Immature natural killer cell (primary cell): Measurements from ENCODE around the gene ARHGAP30. TPM values are rescaled to one million over a fixed set of nuclear protein-coding genes. Genes with fewer than 3 reads are reported as not detected.

Experiments
- DNase-seq, 3 donors: peaks; one replicate each; pipeline ENCODE4 v3.0.0; 2022; ENCODE audit warnings: mixed read lengths in 1 of 3
- H3K27ac Mint-ChIP-seq, 6 donors: one replicate each; pipeline ENCODE4 v1.8.0; 2020; ENCODE audit warnings: mixed read lengths in 6 of 6, mild to moderate bottlenecking in 5 of 6, inconsistent platforms in 4 of 6, moderate library complexity in 3 of 6
- H3K27me3 Mint-ChIP-seq, 3 donors: one replicate each; pipeline ENCODE4 v1.8.0; 2020 to 2021; ENCODE audit warnings: low read depth in 3 of 3, mild to moderate bottlenecking in 3 of 3, mixed read lengths in 3 of 3, moderate library complexity in 3 of 3, inconsistent platforms in 1 of 3
- H3K36me3 Mint-ChIP-seq, 3 donors: one replicate each; pipeline ENCODE4 v1.8.0; 2020; ENCODE audit warnings: mixed read lengths in 3 of 3, inconsistent platforms in 2 of 3, mild to moderate bottlenecking in 2 of 3
- H3K4me1 Mint-ChIP-seq, 2 donors: one replicate each; pipeline ENCODE4 v1.8.0; 2020; ENCODE audit warnings: inconsistent platforms in 2 of 2, mild to moderate bottlenecking in 2 of 2, mixed read lengths in 2 of 2, moderate library complexity in 1 of 2
- H3K4me3 Mint-ChIP-seq, 5 donors: one replicate each; pipeline ENCODE4 v1.8.0; 2020; ENCODE audit warnings: mild to moderate bottlenecking in 5 of 5, mixed read lengths in 5 of 5, inconsistent platforms in 3 of 5, moderate library complexity in 3 of 5
- H3K9me3 Mint-ChIP-seq, 6 donors: one replicate each; pipeline ENCODE4 v1.8.0; 2020; ENCODE audit warnings: mild to moderate bottlenecking in 6 of 6, mixed read lengths in 6 of 6, inconsistent platforms in 4 of 6, moderate library complexity in 3 of 6
- polyA plus RNA-seq, 3 donors: library from polyadenylated mRNA; unstranded; fragments of 300-500 nt; fragmentation: Illumina TruSeq; gene quantifications; one replicate each; pipeline ENCODE4 v1.2.3, GENCODE V29; 2021

Gene ARHGAP30
- polyA plus RNA-seq, 3 donors from 2014 or later, result 98.0 to 265 (median 103) TPM

DNA sequence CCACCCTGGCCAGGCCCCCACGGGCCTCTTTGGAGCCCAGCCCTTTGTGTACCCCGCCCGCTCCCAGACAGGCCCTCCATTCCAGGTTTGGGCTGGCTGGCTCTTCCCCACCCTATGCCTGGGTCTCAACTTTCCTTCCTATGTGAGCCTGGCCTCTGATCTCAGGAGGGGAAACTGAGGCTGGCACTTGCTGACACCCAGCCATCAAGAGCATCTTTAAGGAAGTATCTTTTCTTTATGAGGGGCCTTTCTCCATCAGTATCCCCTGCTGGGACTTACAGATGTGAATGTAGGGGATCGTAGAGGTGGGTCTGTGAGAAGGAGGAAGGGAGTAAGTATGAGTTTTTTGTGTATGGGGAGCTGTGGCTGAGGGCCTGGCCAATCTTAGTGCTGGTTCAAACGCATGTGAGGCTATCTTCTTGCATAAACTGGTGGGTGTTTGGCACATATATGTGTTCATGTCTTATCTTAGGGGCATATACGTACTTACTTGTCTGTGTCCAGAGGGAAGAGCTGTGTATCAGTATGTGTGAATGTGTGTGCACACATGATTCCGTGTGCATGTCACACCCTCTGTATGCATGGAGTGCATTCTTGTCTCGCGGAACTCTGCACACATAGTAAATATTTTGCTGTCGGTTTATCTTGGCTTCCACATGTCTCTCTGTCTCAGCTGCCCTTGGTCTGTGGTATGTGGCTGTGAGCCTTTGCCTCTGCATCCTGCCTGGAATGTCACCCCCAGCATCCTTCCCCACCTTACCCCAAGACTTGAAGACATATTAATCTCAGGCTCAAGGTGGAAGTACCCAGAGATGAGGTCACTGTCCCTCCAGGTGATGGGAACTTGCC, 14.3 kb upstream of the ARHGAP30 start:
- DNase-seq, result no peak
- Mint-ChIP-seq H3K4me1 (no peaks in the 10 kb centered on the region), H3K27me3 (peaks cover 0 to 2% (median 1%) of the 10 kb centered on the region in 3 donors), H3K27ac (no peak overlapping the region), H3K36me3 (no peaks in the 10 kb centered on the region), H3K4me3 (no peak overlapping the region), H3K9me3 (no peaks in the 10 kb centered on the region)

DNA sequence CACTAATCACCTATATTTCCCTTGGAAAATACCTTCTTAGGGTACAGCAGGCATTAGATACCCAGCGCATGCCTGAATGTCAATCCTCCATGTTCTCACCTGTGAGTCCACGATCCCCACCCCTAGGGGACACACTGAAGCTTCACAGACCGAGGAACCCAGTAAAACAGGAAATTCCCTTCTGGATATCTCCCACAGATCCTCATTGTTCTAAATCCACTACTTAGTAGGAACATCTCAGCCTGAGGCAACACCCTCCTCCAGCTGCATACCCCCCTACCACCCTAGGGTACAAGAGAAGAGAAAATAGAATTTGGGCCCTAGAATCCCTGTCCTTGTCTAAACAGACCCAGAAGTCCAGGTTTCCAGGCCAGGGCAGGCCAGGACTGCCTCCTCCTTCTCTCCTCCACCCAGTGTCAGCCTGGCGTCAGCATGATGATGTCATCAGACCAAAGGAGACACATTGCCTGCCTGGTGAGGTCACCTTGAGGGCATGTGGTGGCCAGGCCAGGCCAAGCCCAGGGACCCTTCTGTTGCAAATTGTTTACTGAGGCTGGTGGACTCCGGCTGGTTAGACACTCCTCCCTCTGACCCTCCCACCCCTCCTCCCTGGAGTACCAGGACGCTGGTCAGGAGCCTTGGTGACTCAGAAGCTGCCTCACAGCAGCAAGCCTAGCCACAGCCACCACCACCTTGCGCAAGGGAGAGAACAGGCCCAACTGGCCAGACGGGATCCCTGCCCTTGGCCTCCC, 13.5 kb upstream of the ARHGAP30 start:
- no peaks in the 10 kb centered on the region for H3K36me3 Mint-ChIP-seq
- peaks cover 0 to 6% (median 0%) of the 10 kb centered on the region in 3 donors for H3K27me3 Mint-ChIP-seq
- DNase-seq, result no peak
- H3K4me1 Mint-ChIP-seq, result no peaks in the 10 kb centered on the region
- no peaks in the 10 kb centered on the region for H3K9me3 Mint-ChIP-seq
- H3K27ac Mint-ChIP-seq, result no peak overlapping the region
- no peak overlapping the region for H3K4me3 Mint-ChIP-seq

DNA sequence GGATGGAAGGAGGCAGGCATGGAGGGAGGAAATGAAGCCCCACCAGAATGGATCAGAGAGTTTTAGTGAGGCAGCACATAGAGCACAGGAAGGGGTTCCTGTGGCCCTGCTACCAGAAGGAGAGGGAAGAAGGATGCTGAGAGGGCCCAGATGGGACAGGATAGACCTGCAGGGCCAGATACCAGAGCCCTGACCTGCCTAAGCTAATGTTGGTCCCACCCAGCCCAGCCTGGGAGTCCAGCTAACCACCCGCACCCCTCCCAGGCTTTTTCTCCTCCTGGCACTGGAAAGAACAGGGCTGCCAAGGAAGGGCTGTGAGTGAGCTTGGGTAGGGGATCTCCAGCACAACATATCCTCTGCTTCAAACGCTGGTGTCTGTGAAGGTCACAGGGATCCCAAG, 12.8 kb upstream of the ARHGAP30 start:
- Mint-ChIP-seq H3K27ac (no peak overlapping the region), H3K4me1 (no peaks in the 10 kb centered on the region), H3K9me3 (no peaks in the 10 kb centered on the region), H3K4me3 (no peak overlapping the region), H3K27me3 (peaks cover 0 to 6% (median 0%) of the 10 kb centered on the region in 3 donors), H3K36me3 (no peaks in the 10 kb centered on the region)
- DNase-seq, result no peak

DNA sequence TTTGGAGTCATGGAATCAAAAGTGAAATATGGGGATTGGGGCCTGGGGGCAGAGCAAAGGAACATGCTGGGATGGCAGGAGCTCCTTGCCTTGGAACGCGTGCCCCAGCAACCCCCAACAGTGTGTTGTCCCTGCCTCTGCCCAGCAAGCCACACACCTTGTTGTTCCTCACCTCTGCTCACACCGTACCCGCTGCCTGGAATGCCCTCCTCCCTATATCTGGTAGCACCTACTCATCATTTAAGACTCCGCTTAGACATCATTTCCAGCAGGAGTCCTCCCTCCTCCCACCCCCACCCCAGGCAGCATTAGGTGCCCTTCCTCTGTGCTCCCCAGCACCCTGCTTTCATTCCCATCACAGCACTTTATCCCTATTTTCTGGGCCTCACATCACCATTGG, 11.8 kb upstream of the ARHGAP30 start:
- Mint-ChIP-seq H3K4me1 (no peaks in the 10 kb centered on the region), H3K9me3 (no peaks in the 10 kb centered on the region), H3K36me3 (no peaks in the 10 kb centered on the region), H3K27ac (no peak overlapping the region), H3K27me3 (peaks cover 0 to 6% (median 0%) of the 10 kb centered on the region in 3 donors), H3K4me3 (no peak overlapping the region)
- no peak for DNase-seq

DNA sequence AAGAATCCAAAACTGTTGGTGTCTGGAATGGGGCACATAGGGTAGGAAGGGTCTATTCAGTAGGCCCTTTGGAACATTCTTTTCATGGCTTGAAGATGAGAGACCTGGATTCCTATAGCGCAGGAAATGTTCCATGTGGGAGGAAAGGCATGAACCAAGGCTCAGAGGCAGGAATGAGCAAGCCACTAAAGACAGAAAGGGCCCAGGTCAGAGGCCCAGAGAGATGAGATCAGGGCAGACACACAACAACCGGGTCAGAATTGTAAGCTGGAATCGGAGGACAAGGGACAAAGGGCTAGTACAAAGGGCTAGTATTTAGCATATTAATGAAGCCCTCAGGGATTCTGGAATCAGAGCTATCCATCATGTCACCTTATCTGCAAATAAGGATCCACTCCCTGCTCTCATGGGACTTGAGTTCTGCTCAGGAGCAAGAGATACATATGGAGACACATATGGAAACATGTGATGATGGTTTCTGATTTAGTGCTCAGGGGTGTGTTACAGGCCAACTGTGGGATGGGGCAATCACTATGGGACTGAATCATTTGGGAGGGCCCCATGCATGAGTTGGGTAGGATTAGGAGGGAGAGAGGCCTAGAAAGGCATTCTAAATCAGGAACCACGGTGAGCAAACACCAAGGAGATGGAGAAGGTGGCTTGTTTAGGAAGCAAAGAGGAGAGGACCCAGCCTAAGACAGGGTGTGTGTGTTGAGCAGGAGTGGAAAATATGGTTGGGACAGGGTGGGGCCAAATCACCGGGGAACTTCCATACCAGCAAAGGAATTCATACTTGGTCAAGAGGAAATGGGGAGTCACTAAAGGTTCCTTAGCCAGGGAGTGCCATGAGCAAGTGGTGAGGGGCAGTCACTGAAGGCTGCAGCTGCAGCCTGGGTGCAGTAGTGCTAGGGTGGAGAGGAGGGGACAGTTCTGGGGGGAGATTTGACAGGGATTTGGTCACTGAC, 11.0 kb upstream of the ARHGAP30 start:
- Mint-ChIP-seq H3K36me3 (no peaks in the 10 kb centered on the region), H3K4me3 (no peak overlapping the region), H3K27ac (no peak overlapping the region), H3K27me3 (peaks cover 0 to 3% (median 0%) of the 10 kb centered on the region in 3 donors), H3K4me1 (no peaks in the 10 kb centered on the region), H3K9me3 (no peaks in the 10 kb centered on the region)
- no peak for DNase-seq

DNA sequence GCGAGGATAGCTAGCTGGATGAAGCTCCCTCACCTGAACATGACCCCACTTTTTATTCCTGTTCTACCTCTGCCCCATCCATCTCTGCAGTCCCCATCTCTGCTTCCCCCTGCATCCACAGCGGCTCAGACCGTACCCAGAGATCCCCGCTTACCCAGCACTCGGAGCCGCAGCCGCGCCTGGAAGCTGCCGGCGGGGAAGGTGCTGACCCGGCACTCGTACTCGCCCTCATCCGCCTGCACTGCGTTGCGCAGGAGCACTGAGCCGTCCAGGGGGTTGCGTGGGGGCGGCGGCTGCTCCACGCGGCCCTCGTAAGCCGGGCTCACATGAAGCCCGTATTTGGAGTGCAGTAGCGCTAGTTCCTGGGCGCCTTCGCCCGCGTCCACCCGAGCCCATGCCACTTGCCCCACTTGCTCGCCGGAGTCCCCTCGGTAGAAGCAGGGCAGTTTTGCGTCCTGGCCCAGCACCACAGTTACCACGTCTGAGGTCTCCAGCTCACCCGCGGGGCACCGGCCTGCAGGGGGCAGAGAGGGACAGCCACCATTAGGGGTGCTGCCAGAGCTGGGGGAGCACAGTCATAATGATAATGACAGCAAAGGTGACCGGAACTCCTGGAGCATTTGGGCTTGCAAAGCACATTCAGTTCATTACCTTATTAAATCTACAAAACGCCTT, 9.9 kb upstream of the ARHGAP30 start:
- Mint-ChIP-seq H3K4me1 (no peaks in the 10 kb centered on the region), H3K27ac (no peak overlapping the region), H3K27me3 (peaks cover 0 to 3% (median 0%) of the 10 kb centered on the region in 3 donors), H3K4me3 (no peak overlapping the region), H3K9me3 (no peaks in the 10 kb centered on the region), H3K36me3 (no peaks in the 10 kb centered on the region)
- DNase-seq, result no peak

DNA sequence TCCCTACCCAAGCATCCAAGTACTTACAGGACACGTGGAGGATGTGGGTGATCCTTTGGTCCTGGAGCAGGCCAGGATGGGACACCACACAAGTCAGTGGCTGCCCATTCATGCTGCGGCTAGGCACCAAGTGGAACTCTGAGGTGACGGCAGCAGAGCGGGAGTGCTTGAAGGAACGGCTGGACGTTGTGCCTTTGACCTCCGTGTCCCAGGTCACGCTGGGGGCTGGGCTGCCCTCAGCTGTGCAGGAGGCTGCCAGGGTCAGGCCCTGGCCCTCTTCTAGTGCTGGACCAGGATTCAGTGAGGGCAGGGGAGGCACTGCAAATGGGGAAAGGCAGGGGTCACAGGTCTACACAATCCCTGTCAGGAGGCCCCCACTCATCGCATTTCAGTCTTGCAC, 7.7 kb upstream of the ARHGAP30 start:
- H3K27ac Mint-ChIP-seq, result no peak overlapping the region
- no peak for DNase-seq

DNA sequence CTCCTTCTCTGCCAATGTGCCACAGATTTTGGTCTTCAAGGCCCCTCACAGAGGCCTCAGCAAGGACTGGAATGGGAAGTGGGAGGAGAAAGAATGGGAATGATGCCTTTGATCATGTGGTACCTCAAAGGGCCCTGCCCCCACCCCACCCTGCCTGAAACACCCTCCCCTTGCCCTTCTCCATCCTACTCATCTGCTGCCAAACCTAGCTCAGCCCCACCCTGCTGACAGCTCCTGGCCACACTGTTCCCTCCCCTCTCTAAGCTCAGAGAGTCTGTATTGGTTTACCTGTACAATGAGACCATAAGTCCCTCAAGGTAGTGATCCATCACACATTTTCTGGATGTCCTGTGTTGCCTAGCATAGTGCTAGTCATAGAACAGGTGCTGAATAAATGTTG, 6.7 kb upstream of the ARHGAP30 start:
- H3K27ac Mint-ChIP-seq, result no peak overlapping the region
- H3K4me1 Mint-ChIP-seq, result peaks cover 10 to 19% of the 10 kb centered on the region in 2 donors
- peaks cover 2 to 3% (median 3%) of the 10 kb centered on the region in 3 donors for H3K27me3 Mint-ChIP-seq
- H3K36me3 Mint-ChIP-seq, result no peaks in the 10 kb centered on the region
- no peak overlapping the region for H3K4me3 Mint-ChIP-seq
- DNase-seq, result no peak
- H3K9me3 Mint-ChIP-seq, result no peaks in the 10 kb centered on the region

More for the DNA sequence above, 7.7 kb upstream of the ARHGAP30 start:
- H3K9me3 Mint-ChIP-seq, result no peaks in the 10 kb centered on the region
- H3K4me3 Mint-ChIP-seq, result no peak overlapping the region
- H3K4me1 Mint-ChIP-seq, result peaks cover 1 to 9% of the 10 kb centered on the region in 2 donors
- H3K27me3 Mint-ChIP-seq, result peaks cover 0 to 3% (median 0%) of the 10 kb centered on the region in 3 donors
- H3K36me3 Mint-ChIP-seq, result no peaks in the 10 kb centered on the region

DNA sequence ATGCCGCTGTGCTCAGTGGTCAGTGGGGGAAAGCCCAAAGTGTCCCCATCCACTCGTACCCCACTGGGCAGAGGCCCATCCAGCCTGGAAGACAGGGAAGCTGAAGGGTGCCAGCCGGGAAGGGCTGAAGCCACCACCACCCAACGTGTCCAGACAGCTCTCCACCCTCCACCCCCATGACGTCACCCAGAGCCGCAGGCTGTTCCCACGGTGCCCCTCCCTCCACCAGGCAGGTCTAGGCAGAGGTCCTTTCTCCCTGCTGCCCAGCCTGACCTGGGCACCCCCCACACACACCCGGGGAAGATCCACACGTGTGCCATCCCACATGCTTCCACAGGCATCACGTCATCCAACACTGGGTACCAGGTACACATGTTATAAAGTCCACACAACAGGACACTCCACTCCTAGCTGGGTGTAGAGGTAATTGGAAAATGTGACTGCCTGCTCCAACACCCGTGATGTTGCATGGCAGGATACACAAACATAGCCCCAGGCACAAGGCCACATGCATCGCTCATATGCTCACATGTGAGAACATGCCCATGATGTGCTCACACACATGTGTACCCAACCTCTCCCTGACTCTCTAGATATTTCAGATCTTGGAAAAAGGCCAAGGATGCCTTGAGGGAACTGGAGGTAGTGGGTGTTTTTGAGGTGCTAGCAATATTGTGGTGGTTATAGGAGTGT, 5.1 kb upstream of the ARHGAP30 start:
- Mint-ChIP-seq H3K9me3 (no peaks in the 10 kb centered on the region), H3K4me3 (no peak overlapping the region), H3K4me1 (peaks cover 25 to 35% of the 10 kb centered on the region in 2 donors), H3K36me3 (no peaks in the 10 kb centered on the region), H3K27me3 (peaks cover 8% of the 10 kb centered on the region in 3 donors), H3K27ac (no peak overlapping the region)
- no peak for DNase-seq

DNA sequence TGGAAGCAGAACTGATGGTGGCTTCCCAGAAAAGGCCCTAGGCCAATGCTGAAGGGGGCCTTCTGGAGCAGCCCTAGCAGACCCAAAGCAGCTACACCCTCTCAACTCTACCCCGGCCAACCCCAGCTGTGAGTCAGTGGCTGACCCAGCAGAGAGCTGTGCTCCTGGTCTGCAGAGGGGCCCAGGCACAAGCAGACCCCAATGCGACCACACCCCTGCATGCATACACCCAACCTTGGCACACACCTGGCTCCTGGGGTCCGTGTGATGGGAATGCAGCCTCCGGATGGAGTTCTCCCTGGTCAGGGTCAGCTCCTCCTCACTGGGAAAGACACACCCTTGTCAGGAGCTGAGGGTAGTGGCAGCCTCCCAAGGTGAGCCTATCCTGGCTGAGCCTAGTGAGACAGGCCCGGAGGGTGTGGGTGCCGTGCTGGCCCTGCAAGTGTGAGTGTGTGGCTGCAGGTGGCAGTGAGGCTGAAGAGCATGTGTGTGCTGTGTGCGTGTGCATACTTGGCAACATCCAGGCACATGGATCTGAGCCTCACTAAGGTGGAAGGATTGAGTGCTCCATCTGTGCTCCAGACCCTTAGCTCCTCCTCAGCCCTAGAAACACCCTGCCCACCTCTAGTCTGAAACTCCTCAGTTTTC, 3.9 kb upstream of the ARHGAP30 start:
- peaks cover 0 to 4% (median 0%) of the 10 kb centered on the region in 3 donors for H3K36me3 Mint-ChIP-seq
- H3K4me1 Mint-ChIP-seq, result peaks cover 26 to 37% of the 10 kb centered on the region in 2 donors
- H3K9me3 Mint-ChIP-seq, result no peaks in the 10 kb centered on the region
- DNase-seq, result no peak
- H3K4me3 Mint-ChIP-seq, result no peak overlapping the region
- H3K27ac Mint-ChIP-seq, result peak overlapping the region in 2 of 6 donors; percentile 61 to 77
- H3K27me3 Mint-ChIP-seq, result peaks cover 12 to 18% (median 13%) of the 10 kb centered on the region in 3 donors

DNA sequence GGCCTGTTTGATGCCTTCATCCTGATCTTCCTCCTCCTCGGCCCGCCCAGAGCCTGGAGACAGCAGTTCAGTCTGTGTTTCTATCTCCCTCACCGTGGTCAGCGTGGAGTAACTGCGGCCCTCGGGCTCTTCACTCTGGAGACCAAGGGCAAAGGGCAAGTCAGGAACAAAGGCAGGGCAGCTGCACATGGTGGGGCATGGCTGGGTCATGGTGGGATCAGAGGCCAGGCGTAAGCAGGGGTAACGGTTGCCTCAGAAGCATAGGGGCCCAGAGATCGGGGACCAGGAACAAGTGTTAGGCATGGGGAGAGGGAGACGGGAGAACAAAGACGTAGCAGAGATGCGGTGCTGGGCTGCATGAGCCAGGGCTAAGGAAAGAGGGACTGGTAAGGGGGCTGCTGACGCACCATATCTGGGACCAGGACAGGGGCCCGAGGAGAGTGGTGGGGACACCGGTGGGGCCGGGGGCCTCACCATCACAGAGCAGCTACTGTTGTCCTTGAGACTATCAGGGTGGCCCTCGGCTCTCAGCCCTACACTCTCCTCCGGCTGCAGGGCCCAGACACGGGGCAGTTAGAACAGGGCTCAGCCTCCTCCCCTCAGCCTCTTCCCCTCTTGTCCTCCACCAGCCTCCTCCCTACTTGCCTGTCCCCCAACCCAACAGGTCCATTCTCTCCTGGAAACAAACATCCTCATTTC, 3.2 kb upstream of the ARHGAP30 start:
- no peak overlapping the region for H3K4me3 Mint-ChIP-seq
- H3K27ac Mint-ChIP-seq, result peak overlapping the region in 4 of 6 donors; percentile 31 to 97 (median 78)
- H3K27me3 Mint-ChIP-seq, result peaks cover 12 to 25% (median 12%) of the 10 kb centered on the region in 3 donors
- H3K4me1 Mint-ChIP-seq, result peaks cover 31 to 44% of the 10 kb centered on the region in 2 donors
- H3K36me3 Mint-ChIP-seq, result peaks cover 0 to 4% (median 0%) of the 10 kb centered on the region in 3 donors
- no peaks in the 10 kb centered on the region for H3K9me3 Mint-ChIP-seq
- DNase-seq, result no peak
